SH-SY5Y (cell line): ENCODE data around the gene DTX4.

Experiments used
- GATA2 ChIP-seq: IDR thresholded peaks from 2 replicates; pipeline ENCODE4 v1.6.1; 2011; ENCODE audit warnings: mild to moderate bottlenecking, low read depth, low read length
- GATA3 ChIP-seq: IDR thresholded peaks from 2 replicates; pipeline ENCODE4 v1.6.1; 2011; ENCODE audit warnings: low read depth, mild to moderate bottlenecking, low read length, moderate library complexity

The DTX4 gene

GRCh38 chr11:59196777-59197176, 24.8 kb downstream of the DTX4 start:
- TF ChIP-seq GATA2 = no peak

GRCh38 chr11:59197991-59198390, 26.1 kb downstream of the DTX4 start:
- no peak for TF ChIP-seq GATA2
- no peak for TF ChIP-seq GATA3

DNA sequence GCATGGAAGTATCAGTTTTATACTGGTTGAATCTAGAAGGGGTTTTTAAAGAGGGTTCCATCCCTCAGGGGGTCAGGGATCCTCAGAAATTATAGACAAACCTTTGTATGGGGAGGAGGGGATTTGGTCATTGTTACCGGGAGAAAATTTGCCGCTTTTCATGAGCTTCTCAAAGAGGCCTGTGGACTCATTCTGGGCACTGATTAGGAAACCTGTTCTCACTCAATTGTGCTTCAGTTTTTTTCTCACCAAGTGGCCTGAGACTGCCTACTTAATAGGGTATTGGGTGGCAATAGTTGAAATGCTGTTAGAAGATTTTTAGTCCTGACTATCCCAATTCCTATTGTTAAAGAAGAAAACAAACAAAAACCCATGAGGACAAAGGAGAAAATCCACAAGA, 26.8 kb downstream of the DTX4 start:
- TF ChIP-seq GATA2 (no peak), GATA3 (no peak)

- TF ChIP-seq GATA3 = no peak
- no peak for TF ChIP-seq GATA2
Measured at GRCh38 chr11:59199546-59200422, 27.9 kb downstream of the DTX4 start.

- no peak for TF ChIP-seq GATA2
Measured at GRCh38 chr11:59200423-59200746, 28.5 kb downstream of the DTX4 start.

DNA sequence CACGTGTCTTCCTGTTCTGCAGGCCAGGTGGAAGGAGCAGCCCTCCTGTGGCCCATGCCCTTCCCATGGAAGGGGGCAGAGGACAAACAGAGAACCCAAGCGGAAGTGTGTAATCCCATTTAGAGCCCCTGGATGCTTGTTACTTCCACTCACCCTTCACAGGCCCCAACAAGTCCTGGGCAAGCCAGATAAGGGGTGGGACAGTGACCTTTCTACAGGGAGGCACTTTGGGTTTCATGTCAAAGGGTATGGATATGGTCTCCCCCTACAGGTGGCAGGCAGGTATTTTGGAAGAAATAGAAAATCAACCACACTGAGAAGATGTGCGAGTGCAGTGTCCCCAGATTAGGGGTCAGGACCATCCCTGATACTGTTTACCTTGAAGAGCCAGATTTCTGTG, 29.4 kb downstream of the DTX4 start:
- TF ChIP-seq GATA3 (no peak), GATA2 (no peak)

DNA sequence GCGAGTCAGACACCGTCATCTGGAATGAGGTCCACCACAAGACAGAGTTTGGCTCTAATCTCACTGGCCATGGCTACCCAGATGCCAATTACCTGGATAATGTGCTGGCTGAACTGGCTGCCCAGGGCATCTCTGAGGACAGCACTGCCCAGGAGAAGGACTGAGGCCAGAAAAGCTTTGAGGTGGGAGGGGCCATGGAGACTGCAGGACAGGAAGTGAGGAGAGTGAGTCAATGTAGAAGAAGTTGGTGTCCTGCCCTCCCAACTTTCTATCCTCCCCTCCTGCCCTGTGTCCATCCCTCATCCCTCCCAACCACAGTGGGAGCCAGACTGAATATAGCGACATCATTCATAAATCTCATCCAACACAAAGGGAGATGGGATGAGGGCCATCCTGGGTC, 32.8 kb downstream of the DTX4 start:
- TF ChIP-seq GATA3 (no peak), GATA2 (no peak)

- TF ChIP-seq GATA2 (no peak), GATA3 (no peak)
Measured at GRCh38 chr11:59205648-59206047, 33.7 kb downstream of the DTX4 start.

DNA sequence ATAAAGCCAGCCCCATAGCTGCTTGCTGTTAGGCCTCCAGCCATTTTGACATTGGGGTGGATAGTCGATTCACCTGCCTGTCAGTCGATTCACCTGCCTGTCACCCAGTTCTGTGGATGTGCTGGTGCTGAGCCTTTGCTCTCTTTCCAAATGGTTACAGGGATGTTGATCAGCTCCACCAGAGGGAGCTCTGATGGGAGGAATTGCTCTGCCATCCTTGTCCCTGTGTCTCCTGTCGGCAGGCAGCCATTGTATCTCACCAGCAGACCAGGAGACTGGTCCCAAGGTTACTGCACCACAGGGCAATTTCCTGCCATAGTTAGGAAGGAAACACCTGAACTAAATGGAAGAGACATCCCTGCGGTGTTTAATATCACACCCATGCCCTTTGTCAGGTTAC, 34.7 kb downstream of the DTX4 start:
- TF ChIP-seq GATA3 (no peak), GATA2 (no peak)

- TF ChIP-seq GATA3 (no peak), GATA2 (no peak)
Measured at GRCh38 chr11:59207988-59208451, 36.1 kb downstream of the DTX4 start.

DNA sequence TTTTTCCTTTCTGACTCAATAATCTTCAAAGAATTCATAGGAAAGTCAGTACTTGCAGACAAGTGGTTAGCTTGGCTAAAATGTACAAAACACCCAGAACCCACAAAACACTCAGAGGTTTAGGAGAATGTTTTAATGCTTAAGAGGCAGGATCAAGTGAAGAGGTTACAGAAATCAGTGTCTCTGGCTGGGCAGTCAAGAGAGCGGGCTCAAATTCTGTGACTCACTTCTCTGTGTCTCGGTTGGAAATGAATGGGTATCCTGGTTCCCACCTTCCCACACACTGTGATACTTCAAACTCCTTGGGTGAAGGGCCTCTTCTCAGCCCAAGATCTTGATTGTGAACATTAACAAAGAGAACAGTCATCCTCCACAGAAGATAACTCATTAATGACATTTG, 37.0 kb downstream of the DTX4 start:
- TF ChIP-seq GATA3 = no peak
- no peak for TF ChIP-seq GATA2

GRCh38 chr11:59212222-59212621, 40.3 kb downstream of the DTX4 start:
- no peak for TF ChIP-seq GATA3
- TF ChIP-seq GATA2 = no peak

GRCh38 chr11:59212744-59213631, 41.1 kb downstream of the DTX4 start, which contains the start of gene MPEG1:
MPEG1 (minus strand) TSS chr11:59212927; CDS start chr11:59212865, 62 bp downstream.
- TF ChIP-seq GATA2 (no peak), GATA3 (no peak)

DNA sequence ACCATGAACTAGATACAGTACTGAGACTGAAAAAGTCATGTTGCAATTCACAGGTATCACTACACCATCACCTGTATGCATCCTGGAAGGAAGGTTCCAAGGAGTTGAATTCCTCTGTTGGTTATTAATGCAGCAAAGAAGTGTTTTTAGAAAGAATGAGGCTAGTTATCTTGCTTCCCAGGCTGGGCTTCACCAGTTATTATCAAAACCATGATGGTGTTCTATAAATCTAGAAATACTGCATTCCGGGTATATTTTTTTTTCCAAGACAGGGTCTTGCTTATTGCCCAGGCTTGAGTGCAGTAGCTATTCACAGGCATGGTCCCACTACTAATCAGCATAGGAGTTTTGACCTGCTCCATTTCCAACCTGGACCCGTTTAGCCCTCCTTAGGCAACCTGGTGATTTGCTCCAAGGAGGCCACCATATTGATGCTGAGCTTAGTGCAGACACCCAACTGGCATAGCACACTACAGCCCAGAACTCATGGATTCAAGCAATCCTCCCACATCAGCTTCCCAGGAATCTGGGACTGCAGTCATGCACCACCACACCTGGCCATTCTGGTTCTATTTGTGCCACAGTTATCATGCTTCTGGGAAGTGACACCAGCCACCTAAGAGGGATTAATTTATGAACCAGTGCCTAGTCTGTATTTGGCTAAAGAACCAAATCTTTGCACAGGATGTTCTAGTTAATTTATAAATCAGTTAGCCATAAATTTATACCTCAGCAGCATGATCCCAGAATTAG, 42.4 kb downstream of the DTX4 start:
- TF ChIP-seq GATA3 (no peak), GATA2 (no peak)
